Upper lobe of right lung (tissue), 1 donor: Measurements from ENCODE around the gene VPS41. TPM values are rescaled to one million over a fixed set of nuclear protein-coding genes. Genes with fewer than 3 reads are reported as not detected.

ENCODE experiments used
- ATAC-seq: fragments of 200-7000 bp; cut with Tn5 transposase; one replicate; pipeline ENCODE4 v1.9.1; 2020; ENCODE audit warnings: mild to moderate bottlenecking, moderate library complexity
- DNase-seq: peaks from one replicate; pipeline ENCODE4 v3.0.0-alpha.2; 2020
- H3K27ac ChIP-seq: fragments of 200-600 bp; one replicate; pipeline ENCODE4 v1.8.0; 2022
- H3K27me3 ChIP-seq: fragments of 200-600 bp; one replicate; pipeline ENCODE4 v1.8.0; 2022; ENCODE audit warnings: mild to moderate bottlenecking
- H3K36me3 ChIP-seq: fragments of 200-600 bp; one replicate; pipeline ENCODE4 v1.8.0; 2022
- H3K4me1 ChIP-seq: fragments of 200-600 bp; one replicate; pipeline ENCODE4 v1.8.0; 2022
- H3K4me3 ChIP-seq: fragments of 200-600 bp; one replicate; pipeline ENCODE4 v1.8.0; 2022; ENCODE audit warnings: mild to moderate bottlenecking
- H3K9me3 ChIP-seq: fragments of 200-600 bp; one replicate; pipeline ENCODE4 v1.8.0; 2022
- CTCF ChIP-seq: fragments of 200-600 bp; IDR thresholded peaks from one replicate; pipeline ENCODE4 v1.8.0; 2022; ENCODE audit warnings: antibody characterized with exemption
- intact Hi-C: fragments of 100-400 bp; cut with DNase I; formaldehyde crosslinking; loops from one replicate; pipeline ENCODE4 v1.11.0; 2022
- total RNA-seq: library from RNA; stranded (reverse); fragmentation: NEBNext Ultra II Directional; extraction: Animal tissue kit (Norgen Biotek cat#: 25700); gene quantifications from one replicate; pipeline ENCODE4 v1.2.1, GENCODE V29; 2021
- donor health status: DM: no; HTN: yes; CAD: no; lungs with severe emphysema.

The VPS41 gene
- total RNA-seq, 1 donor from 2014 or later: 95.8 TPM

GRCh38 chr7:38796626-38797501 is 112.1 kb downstream of the VPS41 start:
- H3K4me1 ChIP-seq: no peaks in the 10 kb centered on the region
- no peaks in the 10 kb centered on the region for H3K9me3 ChIP-seq
- no peak overlapping the region for H3K27ac ChIP-seq
- H3K27me3 ChIP-seq: no peaks in the 10 kb centered on the region
- H3K36me3 ChIP-seq: peaks cover 30% of the 10 kb centered on the region
- TF ChIP-seq CTCF: peak; percentile 78
- H3K4me3 ChIP-seq: no peak overlapping the region
- ATAC-seq (peak; percentile 67), DNase-seq (no peak)
- intact Hi-C loops: no loop called here

GRCh38 chr7:38795593-38795992 is 113.4 kb downstream of the VPS41 start:
- Histone ChIP-seq H3K27ac (no peak overlapping the region), H3K9me3 (no peaks in the 10 kb centered on the region), H3K4me3 (no peak overlapping the region), H3K27me3 (no peaks in the 10 kb centered on the region), H3K36me3 (peaks cover 43% of the 10 kb centered on the region), H3K4me1 (no peaks in the 10 kb centered on the region)
- DNase-seq: no peak
- no peak for TF ChIP-seq CTCF
- intact Hi-C loops: no loop called here
- ATAC-seq: no peak

- Histone ChIP-seq H3K4me3 (no peak overlapping the region), H3K9me3 (no peaks in the 10 kb centered on the region), H3K27me3 (no peaks in the 10 kb centered on the region), H3K36me3 (no peaks in the 10 kb centered on the region), H3K4me1 (no peaks in the 10 kb centered on the region), H3K27ac (no peak overlapping the region)
- DNase-seq (no peak), ATAC-seq (no peak)
- intact Hi-C loops: no loop called here
- TF ChIP-seq CTCF: no peak
Observed at GRCh38 chr7:38781991-38782390, 127.0 kb downstream of the VPS41 start.

GRCh38 chr7:38777609-38778008 is 131.4 kb downstream of the VPS41 start:
- DNase-seq: no peak
- Histone ChIP-seq H3K36me3 (peaks cover 33% of the 10 kb centered on the region), H3K27ac (no peak overlapping the region), H3K4me1 (no peaks in the 10 kb centered on the region), H3K27me3 (no peaks in the 10 kb centered on the region), H3K4me3 (no peak overlapping the region), H3K9me3 (no peaks in the 10 kb centered on the region)
- TF ChIP-seq CTCF: no peak
- intact Hi-C loops: no loop called here
- no peak for ATAC-seq

- no peak overlapping the region for H3K4me3 ChIP-seq
- no peak overlapping the region for H3K27ac ChIP-seq
- intact Hi-C loops: no loop called here
- H3K9me3 ChIP-seq: no peaks in the 10 kb centered on the region
- peaks cover 48% of the 10 kb centered on the region for H3K36me3 ChIP-seq
- no peaks in the 10 kb centered on the region for H3K4me1 ChIP-seq
- ATAC-seq (no peak), DNase-seq (no peak)
- H3K27me3 ChIP-seq: no peaks in the 10 kb centered on the region
- TF ChIP-seq CTCF: no peak
Observed at GRCh38 chr7:38775506-38776175, 133.3 kb downstream of the VPS41 start.
